Smooth muscle cell (in vitro differentiated cells): Measurements from ENCODE around the gene WDR44. TPM values are rescaled to one million over a fixed set of nuclear protein-coding genes. Genes with fewer than 3 reads are reported as not detected.

Experiments used
- DNase-seq: peaks from one replicate; lab custom pipeline; 2025; ENCODE audit not compliant: unreplicated experiment; lab: John Stamatoyannopoulos, UW
- H2AFZ ChIP-seq: fragments of 200-600 bp; sonication (generic); 2 replicates; pipeline ENCODE4 v1.6.0; 2016; ENCODE audit warnings: antibody characterized with exemption, low read depth, mild to moderate bottlenecking
- H3F3A ChIP-seq: fragments of 200-600 bp; sonication (generic); 2 replicates; pipeline ENCODE4 v1.6.0; 2017; ENCODE audit warnings: antibody characterized with exemption, low read depth
- H3K27ac ChIP-seq: fragments of 200-600 bp; sonication (generic); 2 replicates; pipeline ENCODE4 v1.5.1; 2016; ENCODE audit warnings: low read depth, mild to moderate bottlenecking
- H3K27me3 ChIP-seq: fragments of 200-600 bp; sonication (generic); 2 replicates; pipeline ENCODE4 v1.6.1; 2016; ENCODE audit warnings: low read depth, mild to moderate bottlenecking
- H3K36me3 ChIP-seq: fragments of 200-600 bp; sonication (generic); 2 replicates; pipeline ENCODE4 v1.5.1; 2016; ENCODE audit warnings: low read depth
- H3K4me1 ChIP-seq: fragments of 200-600 bp; sonication (generic); 2 replicates; pipeline ENCODE4 v1.5.1; 2016; ENCODE audit warnings: low read depth
- H3K4me2 ChIP-seq: fragments of 200-600 bp; sonication (generic); 2 replicates; pipeline ENCODE4 v1.6.0; 2016; ENCODE audit warnings: mild to moderate bottlenecking
- H3K4me3 ChIP-seq: fragments of 200-600 bp; sonication (generic); 2 replicates; pipeline ENCODE4 v1.5.1; 2016; ENCODE audit warnings: mild to moderate bottlenecking
- H3K79me2 ChIP-seq: fragments of 200-600 bp; sonication (generic); 2 replicates; pipeline ENCODE4 v1.6.0; 2016; ENCODE audit warnings: low read depth, mild to moderate bottlenecking
- H3K9ac ChIP-seq: fragments of 200-600 bp; sonication (generic); 2 replicates; pipeline ENCODE4 v1.6.0; 2016; ENCODE audit warnings: low read depth
- H3K9me3 ChIP-seq: fragments of 200-600 bp; sonication (generic); replicated peaks from 2 replicates; pipeline ENCODE4 v1.5.1; 2016; ENCODE audit warnings: low read depth
- H4K20me1 ChIP-seq: fragments of 200-600 bp; sonication (generic); 2 replicates; pipeline ENCODE4 v1.6.0; 2016; ENCODE audit warnings: low read depth
- CTCF ChIP-seq: fragments of 200-600 bp; sonication (generic); IDR thresholded peaks from 2 replicates; pipeline ENCODE4 v1.5.1; 2017; ENCODE audit warnings: borderline replicate concordance, mild to moderate bottlenecking, antibody characterized with exemption; ENCODE audit not compliant: insufficient read depth, poor library complexity, severe bottlenecking
- WGBS: methylation state at CpG from one replicate; pipeline ENCODE4 v1.1.7; 2016; ENCODE audit warnings: low lambda C conversion rate; 5-methylcytosine and 5-hydroxymethylcytosine counted together
- polyA plus RNA-seq: library from polyadenylated mRNA; unstranded; fragments of >200 nt; fragmentation: Nextera tagmentation; extraction: Ambion mirVana; gene quantifications from 2 replicates; pipeline ENCODE4 v1.2.1, GENCODE V29; 2016
- total RNA-seq: library from RNA; depleted of rRNA; stranded (reverse); fragments of >200 nt; gene quantifications from 2 replicates; pipeline ENCODE4 v1.2.3, GENCODE V29; 2014

Gene WDR44
- total and polyA plus RNA-seq, 2 experiments from 2014 or later = 10.0 to 18.4 TPM

- Histone ChIP-seq H2AFZ (peak overlapping the region; percentile 69), H3F3A (no peaks in the 10 kb centered on the region), H3K36me3 (no peaks in the 10 kb centered on the region), H3K9ac (no peak overlapping the region), H3K9me3 (no peaks in the 10 kb centered on the region), H3K79me2 (no peaks in the 10 kb centered on the region), H3K4me2 (peak overlapping the region; percentile 87), H3K4me3 (peak overlapping the region; percentile 56), H3K27me3 (peaks cover 15% of the 10 kb centered on the region), H3K4me1 (no peaks in the 10 kb centered on the region), H4K20me1 (no peaks in the 10 kb centered on the region), H3K27ac (no peak overlapping the region)
- no peak for TF ChIP-seq CTCF
- no peak for DNase-seq
- WGBS = 48% methylated on average over 10 of the region's 13 CpGs
Observed at GRCh38 chrX:118496763-118497079, 150.8 kb downstream of the WDR44 start.

GRCh38 chrX:118497180-118497818 lies 151.4 kb downstream of the WDR44 start:
- Histone ChIP-seq H3K4me2 (peak overlapping the region; percentile 87), H3K9me3 (no peaks in the 10 kb centered on the region), H3K27me3 (peaks cover 15% of the 10 kb centered on the region), H3K4me1 (no peaks in the 10 kb centered on the region), H3K79me2 (no peaks in the 10 kb centered on the region), H3K4me3 (peak overlapping the region; percentile 56), H2AFZ (no peak overlapping the region), H3F3A (no peaks in the 10 kb centered on the region), H3K27ac (no peak overlapping the region), H4K20me1 (no peaks in the 10 kb centered on the region), H3K9ac (no peak overlapping the region), H3K36me3 (no peaks in the 10 kb centered on the region)
- no peak for DNase-seq
- WGBS = 57% methylated on average over 7 of the region's 7 CpGs
- TF ChIP-seq CTCF = no peak

GRCh38 chrX:118498351-118498750 lies 152.4 kb downstream of the WDR44 start:
- Histone ChIP-seq H3K79me2 (no peaks in the 10 kb centered on the region), H4K20me1 (no peaks in the 10 kb centered on the region), H3K9me3 (no peaks in the 10 kb centered on the region), H3K36me3 (no peaks in the 10 kb centered on the region), H3K27me3 (peaks cover 15% of the 10 kb centered on the region), H3F3A (no peaks in the 10 kb centered on the region), H2AFZ (no peak overlapping the region), H3K27ac (no peak overlapping the region), H3K9ac (no peak overlapping the region), H3K4me2 (no peak overlapping the region), H3K4me3 (no peak overlapping the region), H3K4me1 (no peaks in the 10 kb centered on the region)
- no peak for TF ChIP-seq CTCF
- no peak for DNase-seq
- WGBS = 67% methylated on average over 3 of the region's 3 CpGs

GRCh38 chrX:118498755-118499154 lies 152.8 kb downstream of the WDR44 start:
- no peak overlapping the region for H3K4me3 ChIP-seq
- H3K9ac ChIP-seq = no peak overlapping the region
- H4K20me1 ChIP-seq = no peaks in the 10 kb centered on the region
- 86% methylated on average over 2 of the region's 2 CpGs for WGBS
- H3K4me1 ChIP-seq = no peaks in the 10 kb centered on the region
- no peaks in the 10 kb centered on the region for H3K9me3 ChIP-seq
- no peak for TF ChIP-seq CTCF
- H2AFZ ChIP-seq = no peak overlapping the region
- H3F3A ChIP-seq = no peaks in the 10 kb centered on the region
- H3K4me2 ChIP-seq = no peak overlapping the region
- H3K27me3 ChIP-seq = peaks cover 15% of the 10 kb centered on the region
- DNase-seq = no peak
- H3K79me2 ChIP-seq = no peaks in the 10 kb centered on the region
- H3K27ac ChIP-seq = no peak overlapping the region
- no peaks in the 10 kb centered on the region for H3K36me3 ChIP-seq
